ENCODE data around the gene FSD1.

GRCh38 chr19:4303819-4304537 is 420 bp upstream of the FSD1 start:
- TF ChIP-seq, protein P1, sequence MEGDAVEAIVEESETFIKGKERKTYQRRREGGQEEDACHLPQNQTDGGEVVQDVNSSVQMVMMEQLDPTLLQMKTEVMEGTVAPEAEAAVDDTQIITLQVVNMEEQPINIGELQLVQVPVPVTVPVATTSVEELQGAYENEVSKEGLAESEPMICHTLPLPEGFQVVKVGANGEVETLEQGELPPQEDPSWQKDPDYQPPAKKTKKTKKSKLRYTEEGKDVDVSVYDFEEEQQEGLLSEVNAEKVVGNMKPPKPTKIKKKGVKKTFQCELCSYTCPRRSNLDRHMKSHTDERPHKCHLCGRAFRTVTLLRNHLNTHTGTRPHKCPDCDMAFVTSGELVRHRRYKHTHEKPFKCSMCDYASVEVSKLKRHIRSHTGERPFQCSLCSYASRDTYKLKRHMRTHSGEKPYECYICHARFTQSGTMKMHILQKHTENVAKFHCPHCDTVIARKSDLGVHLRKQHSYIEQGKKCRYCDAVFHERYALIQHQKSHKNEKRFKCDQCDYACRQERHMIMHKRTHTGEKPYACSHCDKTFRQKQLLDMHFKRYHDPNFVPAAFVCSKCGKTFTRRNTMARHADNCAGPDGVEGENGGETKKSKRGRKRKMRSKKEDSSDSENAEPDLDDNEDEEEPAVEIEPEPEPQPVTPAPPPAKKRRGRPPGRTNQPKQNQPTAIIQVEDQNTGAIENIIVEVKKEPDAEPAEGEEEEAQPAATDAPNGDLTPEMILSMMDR (IDR thresholded peaks at IDR 0.05), result no peak
- no peak for TF ChIP-seq EZH2 (IDR thresholded peaks at IDR 0.05)
